Retinal pigment epithelial cell (primary cell): ENCODE results near the gene TULP4.

Experiments used
- DNase-seq: peaks from one replicate; pipeline ENCODE4 v3.0.0-alpha.2; 2010; ENCODE audit warnings: low read depth
- H3K4me3 ChIP-seq: 2 replicates; pipeline ENCODE4 v1.5.1; 2011; ENCODE audit warnings: mild to moderate bottlenecking, low read length, control low read depth, moderate library complexity
- CTCF ChIP-seq: conservative IDR thresholded peaks from 2 replicates; pipeline ENCODE4 v1.5.1; 2011; ENCODE audit warnings: low read depth, low read length, control low read depth, inconsistent platforms

The TULP4 gene

GRCh38 chr6:158445426-158446085 is 133.3 kb downstream of the TULP4 start:
- no peak for TF ChIP-seq CTCF
- no peak for DNase-seq
- H3K4me3 ChIP-seq: no peak overlapping the region

- no peak for TF ChIP-seq CTCF
- no peak for DNase-seq
- no peak overlapping the region for H3K4me3 ChIP-seq
These were observed 136.6 kb downstream of the TULP4 start for GRCh38 chr6:158448856-158449255.

GRCh38 chr6:158452191-158452590 is 139.9 kb downstream of the TULP4 start:
- no peak overlapping the region for H3K4me3 ChIP-seq
- no peak for DNase-seq
- TF ChIP-seq CTCF: no peak

- no peak for TF ChIP-seq CTCF
- H3K4me3 ChIP-seq: no peak overlapping the region
- DNase-seq: no peak
These were observed 144.9 kb downstream of the TULP4 start for GRCh38 chr6:158457131-158457530.

- TF ChIP-seq CTCF: no peak
- no peak overlapping the region for H3K4me3 ChIP-seq
- no peak for DNase-seq
These were observed 145.5 kb downstream of the TULP4 start for GRCh38 chr6:158457616-158458278.

GRCh38 chr6:158459726-158460125 is 147.5 kb downstream of the TULP4 start:
- DNase-seq: no peak
- no peak overlapping the region for H3K4me3 ChIP-seq
- TF ChIP-seq CTCF: no peak

GRCh38 chr6:158460602-158461169 is 148.4 kb downstream of the TULP4 start:
- DNase-seq: peak; percentile 70
- H3K4me3 ChIP-seq: no peak overlapping the region
- TF ChIP-seq CTCF: no peak
